ENCODE results near the gene FKRP.

The FKRP gene

DNA sequence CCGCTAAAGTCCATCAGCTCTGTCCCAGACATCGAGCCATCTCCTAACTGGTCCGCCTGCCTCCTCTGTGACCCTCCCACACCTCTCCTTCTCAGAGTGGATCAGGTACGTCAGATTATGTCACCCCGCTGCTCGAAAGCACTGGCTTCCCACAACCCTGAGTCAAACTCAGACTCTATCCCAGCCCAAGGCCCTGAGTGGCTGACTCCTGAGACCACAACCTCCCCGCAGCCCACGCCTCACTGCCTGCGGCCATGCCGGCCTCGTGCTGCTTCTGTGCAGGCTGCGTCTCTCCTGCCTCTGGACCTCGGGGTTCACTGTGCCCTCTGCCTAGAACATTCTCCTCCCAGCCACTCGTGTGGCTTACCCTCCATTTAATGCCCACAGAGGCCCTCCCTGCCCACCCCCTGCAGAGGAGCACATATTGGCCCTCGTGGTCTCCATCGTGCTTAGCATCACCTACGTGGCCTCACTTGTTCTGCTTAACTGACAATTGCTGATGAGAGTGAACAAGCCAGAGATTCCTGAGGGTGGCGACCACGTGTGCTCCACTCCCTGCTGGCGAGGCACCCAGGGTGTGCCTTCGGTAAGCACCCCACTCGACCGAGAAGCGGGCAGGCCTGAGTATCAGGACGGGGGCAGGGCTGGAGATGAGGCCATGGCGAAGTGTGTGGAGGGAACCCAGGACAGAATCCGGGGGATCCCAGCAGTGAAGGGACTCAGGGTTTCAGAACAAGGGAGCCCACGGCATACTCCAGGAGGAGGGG, 13.5 kb upstream of the FKRP start:
- DNase-seq: no peak
- Histone ChIP-seq H2AFZ (ENCODE audit: low read length) (no peak overlapping the region), H3K9ac (ENCODE audit: low read length) (no peak overlapping the region), H3F3A (ENCODE audit: insufficient read depth, low read length) (peaks cover 8% of the 10 kb centered on the region; the same call in 1 of the 2 replicates), H3K27ac (ENCODE audit: low read length) (no peak overlapping the region), H3K9me2 (replicated peaks; ENCODE audit: insufficient read depth, low read length) (no peaks in the 10 kb centered on the region), H3K4me1 (ENCODE audit: low read length) (no peaks in the 10 kb centered on the region), H3K9me3 (replicated peaks; ENCODE audit: insufficient read depth, low read length) (no peaks in the 10 kb centered on the region), H3K27me3 (replicated peaks; ENCODE audit: insufficient read depth, low read length) (no peaks in the 10 kb centered on the region), H3K4me3 (ENCODE audit: low read length) (no peak overlapping the region), H3K4me2 (ENCODE audit: low read depth, low read length) (no peak overlapping the region), H3K36me3 (replicated peaks; ENCODE audit: insufficient read depth, low read length) (peaks cover 10% of the 10 kb centered on the region), H4K20me1 (ENCODE audit: insufficient read depth, low read length) (0 out of 2 replicates have a peak, but pooled peaks cover 15% of the 10 kb centered on the region), H3K79me2 (ENCODE audit: low read length) (peaks cover 82% of the 10 kb centered on the region)
- TF ChIP-seq, protein P1, sequence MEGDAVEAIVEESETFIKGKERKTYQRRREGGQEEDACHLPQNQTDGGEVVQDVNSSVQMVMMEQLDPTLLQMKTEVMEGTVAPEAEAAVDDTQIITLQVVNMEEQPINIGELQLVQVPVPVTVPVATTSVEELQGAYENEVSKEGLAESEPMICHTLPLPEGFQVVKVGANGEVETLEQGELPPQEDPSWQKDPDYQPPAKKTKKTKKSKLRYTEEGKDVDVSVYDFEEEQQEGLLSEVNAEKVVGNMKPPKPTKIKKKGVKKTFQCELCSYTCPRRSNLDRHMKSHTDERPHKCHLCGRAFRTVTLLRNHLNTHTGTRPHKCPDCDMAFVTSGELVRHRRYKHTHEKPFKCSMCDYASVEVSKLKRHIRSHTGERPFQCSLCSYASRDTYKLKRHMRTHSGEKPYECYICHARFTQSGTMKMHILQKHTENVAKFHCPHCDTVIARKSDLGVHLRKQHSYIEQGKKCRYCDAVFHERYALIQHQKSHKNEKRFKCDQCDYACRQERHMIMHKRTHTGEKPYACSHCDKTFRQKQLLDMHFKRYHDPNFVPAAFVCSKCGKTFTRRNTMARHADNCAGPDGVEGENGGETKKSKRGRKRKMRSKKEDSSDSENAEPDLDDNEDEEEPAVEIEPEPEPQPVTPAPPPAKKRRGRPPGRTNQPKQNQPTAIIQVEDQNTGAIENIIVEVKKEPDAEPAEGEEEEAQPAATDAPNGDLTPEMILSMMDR (IDR thresholded peaks at IDR 0.05; ENCODE audit: low read length): no peak
- TF ChIP-seq EZH2 (optimal IDR thresholded peaks at IDR 0.05; ENCODE audit: low read depth, low read length) (no peak), EZH2phosphoT487 (IDR thresholded peaks at IDR 0.05; ENCODE audit: low read length) (no peak)

DNA sequence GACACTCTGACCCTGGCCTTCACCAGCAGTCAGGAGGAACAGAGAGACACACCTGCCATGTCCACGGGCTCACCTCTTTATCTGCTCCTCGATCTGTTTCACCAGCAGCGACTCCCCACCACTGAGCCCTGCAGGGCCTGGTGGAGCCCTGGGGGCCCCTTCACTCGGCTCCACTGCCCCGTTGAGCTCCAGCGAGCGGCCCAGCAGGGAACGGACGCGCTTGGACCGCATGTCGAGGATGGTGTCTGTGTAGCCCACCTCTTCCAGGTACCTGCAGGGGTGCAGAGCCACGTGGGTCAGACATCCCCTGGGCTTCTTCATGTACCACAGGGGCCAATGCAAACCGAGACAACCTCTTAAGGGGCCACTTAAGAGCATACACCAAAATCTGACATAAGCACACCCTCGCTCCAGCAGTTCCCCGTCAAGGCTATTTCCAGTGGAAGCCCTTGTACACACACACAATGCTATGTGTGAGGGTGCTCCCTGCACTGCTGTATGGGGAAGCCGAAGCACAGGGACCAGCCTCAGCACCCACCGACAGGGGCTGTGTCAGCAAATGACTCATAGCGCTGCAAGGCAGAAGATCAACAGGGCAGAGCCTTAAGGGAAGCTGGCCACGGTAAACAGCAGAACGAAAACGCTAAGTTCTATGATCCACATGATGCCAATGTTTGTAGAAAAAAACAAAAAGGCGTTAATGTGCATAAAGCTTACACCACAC, 12.7 kb upstream of the FKRP start:
- TF ChIP-seq EZH2phosphoT487 (IDR thresholded peaks at IDR 0.05; ENCODE audit: low read length): no peak
- no peak for TF ChIP-seq EZH2 (optimal IDR thresholded peaks at IDR 0.05; ENCODE audit: low read depth, low read length)
- TF ChIP-seq, protein P1 (IDR thresholded peaks at IDR 0.05; ENCODE audit: low read length): no peak
- DNase-seq: no peak
- Histone ChIP-seq H3K27me3 (replicated peaks; ENCODE audit: insufficient read depth, low read length) (no peaks in the 10 kb centered on the region), H4K20me1 (ENCODE audit: insufficient read depth, low read length) (peaks cover 19% of the 10 kb centered on the region; the same call in 1 of the 2 replicates), H3K36me3 (replicated peaks; ENCODE audit: insufficient read depth, low read length) (peaks cover 10% of the 10 kb centered on the region), H3K9ac (ENCODE audit: low read length) (no peak overlapping the region), H3K9me3 (replicated peaks; ENCODE audit: insufficient read depth, low read length) (no peaks in the 10 kb centered on the region), H3K4me1 (ENCODE audit: low read length) (no peaks in the 10 kb centered on the region), H3K9me2 (replicated peaks; ENCODE audit: insufficient read depth, low read length) (no peaks in the 10 kb centered on the region), H3K79me2 (ENCODE audit: low read length) (peaks cover 81% of the 10 kb centered on the region), H3K4me3 (ENCODE audit: low read length) (no peak overlapping the region), H2AFZ (ENCODE audit: low read length) (no peak overlapping the region), H3K27ac (ENCODE audit: low read length) (no peak overlapping the region), H3K4me2 (ENCODE audit: low read depth, low read length) (no peak overlapping the region), H3F3A (ENCODE audit: insufficient read depth, low read length) (peaks cover 8% of the 10 kb centered on the region; the same call in 1 of the 2 replicates)

DNA sequence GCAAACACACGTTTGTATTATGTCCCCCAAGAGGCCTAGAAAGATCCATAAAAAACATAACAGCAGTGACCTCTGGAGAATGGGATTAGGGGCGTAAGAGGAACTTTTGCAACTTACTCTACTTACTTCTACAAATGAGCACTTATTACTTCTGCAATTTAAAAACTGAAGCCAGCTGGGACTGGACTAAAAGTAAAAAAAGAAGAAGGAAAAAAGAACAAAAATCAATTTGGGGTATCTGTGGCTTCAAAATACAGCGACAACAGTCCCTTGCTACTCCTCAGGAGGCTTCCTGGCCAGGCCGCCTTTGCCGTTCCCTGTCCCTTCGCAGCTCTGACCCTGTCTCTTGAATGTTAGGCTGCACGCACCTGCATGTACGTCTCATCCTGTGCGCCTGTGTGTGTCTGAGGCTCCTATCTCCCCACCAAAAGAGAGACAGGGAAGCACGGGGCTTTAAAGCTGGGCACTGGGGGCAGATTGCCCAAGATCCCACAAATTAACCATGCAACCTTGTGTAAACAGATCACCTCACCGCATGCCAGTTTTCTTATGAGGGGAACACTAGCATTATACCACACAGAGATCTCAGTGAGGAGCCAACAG, 12.1 kb upstream of the FKRP start:
- no peak overlapping the region for H3K9ac ChIP-seq (ENCODE audit: low read length)
- no peak overlapping the region for H2AFZ ChIP-seq (ENCODE audit: low read length)
- H3K27ac ChIP-seq (ENCODE audit: low read length): no peak overlapping the region
- H3K4me3 ChIP-seq (ENCODE audit: low read length): no peak overlapping the region
- no peaks in the 10 kb centered on the region for H3K9me3 ChIP-seq (replicated peaks; ENCODE audit: insufficient read depth, low read length)
- TF ChIP-seq EZH2phosphoT487 (IDR thresholded peaks at IDR 0.05; ENCODE audit: low read length) (no peak), EZH2 (optimal IDR thresholded peaks at IDR 0.05; ENCODE audit: low read depth, low read length) (no peak)
- TF ChIP-seq, protein P1 (IDR thresholded peaks at IDR 0.05; ENCODE audit: low read length): no peak
- no peaks in the 10 kb centered on the region for H3K9me2 ChIP-seq (replicated peaks; ENCODE audit: insufficient read depth, low read length)
- H3K79me2 ChIP-seq (ENCODE audit: low read length): peaks cover 81% of the 10 kb centered on the region
- H3K36me3 ChIP-seq (replicated peaks; ENCODE audit: insufficient read depth, low read length): peaks cover 5% of the 10 kb centered on the region
- H3K4me2 ChIP-seq (ENCODE audit: low read depth, low read length): no peak overlapping the region
- no peaks in the 10 kb centered on the region for H3K27me3 ChIP-seq (replicated peaks; ENCODE audit: insufficient read depth, low read length)
- no peak for DNase-seq
- H4K20me1 ChIP-seq (ENCODE audit: insufficient read depth, low read length): peaks cover 17% of the 10 kb centered on the region
- H3F3A ChIP-seq (ENCODE audit: insufficient read depth, low read length): peaks cover 8% of the 10 kb centered on the region; the same call in 1 of the 2 replicates
- no peaks in the 10 kb centered on the region for H3K4me1 ChIP-seq (ENCODE audit: low read length)

Data from MM.1S (cell line).